ENCODE data around the gene VKORC1L1.
"Not testable (repeated sequence)": the region's sequence is repeated elsewhere in the genome, so short reads cannot be mapped to it uniquely, and the experiment has no call there.

Gene VKORC1L1

GRCh38 chr7:65839846-65840245 lies 33.0 kb upstream of the VKORC1L1 start:
- no peaks in the 10 kb centered on the region for H3K27me3 ChIP-seq (ENCODE audit: insufficient read depth, poor library complexity, severe bottlenecking)
- TF ChIP-seq GABPA (IDR thresholded peaks at IDR 0.05; ENCODE audit: low read depth) (no peak), SPI1 (IDR thresholded peaks at IDR 0.05; ENCODE audit: borderline replicate concordance, low read depth) (no peak), REST (IDR thresholded peaks at IDR 0.05; ENCODE audit: insufficient replicate concordance, low read depth) (no peak), POLR2AphosphoS5 (IDR thresholded peaks at IDR 0.05; ENCODE audit: low read depth) (no peak), CTCF (IDR thresholded peaks at IDR 0.05; ENCODE audit: insufficient read depth, low read length) (no peak)
- H3K4me3 ChIP-seq (replicated peaks; ENCODE audit: insufficient read depth, low read length) = no peak overlapping the region

GRCh38 chr7:65840446-65840845 lies 32.4 kb upstream of the VKORC1L1 start:
- Histone ChIP-seq H3K27me3 (ENCODE audit: insufficient read depth, poor library complexity, severe bottlenecking) (no peaks in the 10 kb centered on the region), H3K4me3 (replicated peaks; ENCODE audit: insufficient read depth, low read length) (no peak overlapping the region), H3K27ac (replicated peaks) (no peak overlapping the region)
- TF ChIP-seq GABPA (IDR thresholded peaks at IDR 0.05; ENCODE audit: low read depth) (no peak), CTCF (IDR thresholded peaks at IDR 0.05; ENCODE audit: insufficient read depth, low read length) (no peak), POLR2AphosphoS5 (IDR thresholded peaks at IDR 0.05; ENCODE audit: low read depth) (no peak), REST (IDR thresholded peaks at IDR 0.05; ENCODE audit: insufficient replicate concordance, low read depth) (no peak), SPI1 (IDR thresholded peaks at IDR 0.05; ENCODE audit: borderline replicate concordance, low read depth) (no peak)
- no peak for DNase-seq (ENCODE audit: low read depth in 1 of 2, low spot score in 1 of 2)

More at GRCh38 chr7:65839846-65840245, 33.0 kb upstream of the VKORC1L1 start:
- DNase-seq (ENCODE audit: low read depth in 1 of 2, low spot score in 1 of 2) = no peak
- no peak overlapping the region for H3K27ac ChIP-seq (replicated peaks)

GRCh38 chr7:65843616-65844015 lies 29.3 kb upstream of the VKORC1L1 start:
- not testable (repeated sequence) for H3K27me3 ChIP-seq (ENCODE audit: insufficient read depth, poor library complexity, severe bottlenecking); H3K4me3 ChIP-seq (replicated peaks; ENCODE audit: insufficient read depth, low read length); DNase-seq (ENCODE audit: low read depth in 1 of 2, low spot score in 1 of 2); H3K27ac ChIP-seq (replicated peaks)

- H3K4me3 ChIP-seq (replicated peaks; ENCODE audit: insufficient read depth, low read length) = no peak overlapping the region
- DNase-seq (ENCODE audit: low read depth in 1 of 2, low spot score in 1 of 2) = no peak
- H3K27ac ChIP-seq (replicated peaks) = no peak overlapping the region
- no peaks in the 10 kb centered on the region for H3K27me3 ChIP-seq (ENCODE audit: insufficient read depth, poor library complexity, severe bottlenecking)
- no peak for TF ChIP-seq POLR2AphosphoS5 (IDR thresholded peaks at IDR 0.05; ENCODE audit: low read depth)
Observed at GRCh38 chr7:65846008-65846570, 26.8 kb upstream of the VKORC1L1 start.

GRCh38 chr7:65853426-65853825 lies 19.4 kb upstream of the VKORC1L1 start:
- not testable (repeated sequence) for DNase-seq (ENCODE audit: low read depth in 1 of 2, low spot score in 1 of 2); H3K27ac ChIP-seq (replicated peaks); H3K27me3 ChIP-seq (ENCODE audit: insufficient read depth, poor library complexity, severe bottlenecking); H3K4me3 ChIP-seq (replicated peaks; ENCODE audit: insufficient read depth, low read length)

- not testable (repeated sequence) for H3K4me3 ChIP-seq (replicated peaks; ENCODE audit: insufficient read depth, low read length); H3K27ac ChIP-seq (replicated peaks); DNase-seq (ENCODE audit: low read depth in 1 of 2, low spot score in 1 of 2); H3K27me3 ChIP-seq (ENCODE audit: insufficient read depth, poor library complexity, severe bottlenecking)
Observed at GRCh38 chr7:65853892-65854291, 19.0 kb upstream of the VKORC1L1 start.

GRCh38 chr7:65857321-65857894 lies 15.5 kb upstream of the VKORC1L1 start:
- not testable (repeated sequence) for H3K4me3 ChIP-seq (replicated peaks; ENCODE audit: insufficient read depth, low read length); H3K27ac ChIP-seq (replicated peaks); H3K27me3 ChIP-seq (ENCODE audit: insufficient read depth, poor library complexity, severe bottlenecking); DNase-seq (ENCODE audit: low read depth in 1 of 2, low spot score in 1 of 2)

- not testable (repeated sequence) for DNase-seq (ENCODE audit: low read depth in 1 of 2, low spot score in 1 of 2); H3K4me3 ChIP-seq (replicated peaks; ENCODE audit: insufficient read depth, low read length); H3K27ac ChIP-seq (replicated peaks); H3K27me3 ChIP-seq (ENCODE audit: insufficient read depth, poor library complexity, severe bottlenecking)
Observed at GRCh38 chr7:65858660-65859059, 14.2 kb upstream of the VKORC1L1 start.

- not testable (repeated sequence) for DNase-seq (ENCODE audit: low read depth in 1 of 2, low spot score in 1 of 2); H3K27ac ChIP-seq (replicated peaks); H3K27me3 ChIP-seq (ENCODE audit: insufficient read depth, poor library complexity, severe bottlenecking); H3K4me3 ChIP-seq (replicated peaks; ENCODE audit: insufficient read depth, low read length)
Observed at GRCh38 chr7:65866244-65866643, 6.6 kb upstream of the VKORC1L1 start.
